Activated T-cell treated with anti-CD3 and anti-CD28 coated beads, Interleukin-2, amount 50 U/mL, for 48 hours (primary cell): Measurements from ENCODE around the gene SLC35D3.
"Not testable (repeated sequence)": the region's sequence is repeated elsewhere in the genome, so short reads cannot be mapped to it uniquely, and the experiment has no call there.

ENCODE experiments used
- DNase-seq, 2 experiments: peaks; one replicate each; pipeline ENCODE4 v3.0.0-alpha.2; 2020

The SLC35D3 gene

GRCh38 chr6:136967876-136968752 is 46.0 kb downstream of the SLC35D3 start:
- peak; percentile 71 to 76 for DNase-seq

GRCh38 chr6:136968837-136969236 is 46.7 kb downstream of the SLC35D3 start:
- DNase-seq: no peak

GRCh38 chr6:136969433-136969832 is 47.3 kb downstream of the SLC35D3 start:
- no peak for DNase-seq

- no peak for DNase-seq
These were observed 47.8 kb downstream of the SLC35D3 start for GRCh38 chr6:136969930-136970329.

- DNase-seq: no peak
These were observed 49.5 kb downstream of the SLC35D3 start for GRCh38 chr6:136971609-136972008.

- DNase-seq: not testable (repeated sequence)
These were observed 51.7 kb downstream of the SLC35D3 start for GRCh38 chr6:136973781-136974180.
